LNCaP clone FGC (cell line): ENCODE results near the gene ZNF648.
"Not testable (repeated sequence)": the region's sequence is repeated elsewhere in the genome, so short reads cannot be mapped to it uniquely, and the experiment has no call there.

Source experiments
- DNase-seq: peaks from one replicate; pipeline ENCODE4 v3.0.0-alpha.2; 2011; ENCODE audit warnings: low read depth
- H3K4me3 ChIP-seq: 2 replicates; pipeline ENCODE4 v1.5.1; 2011; ENCODE audit warnings: mild to moderate bottlenecking, low read depth, low read length, control low read depth
- CTCF ChIP-seq: IDR thresholded peaks from 2 replicates; pipeline ENCODE4 v1.5.1; 2012; ENCODE audit warnings: mild to moderate bottlenecking; ENCODE audit not compliant: control insufficient read depth, insufficient read depth; ENCODE audit errors: extremely low read depth

Gene ZNF648

GRCh38 chr1:182098301-182098700 is 36.8 kb upstream of the ZNF648 start:
- TF ChIP-seq CTCF: no peak
- DNase-seq: no peak
- H3K4me3 ChIP-seq: no peak overlapping the region

GRCh38 chr1:182095946-182096345 is 34.4 kb upstream of the ZNF648 start:
- no peak for DNase-seq
- no peak for TF ChIP-seq CTCF

DNA sequence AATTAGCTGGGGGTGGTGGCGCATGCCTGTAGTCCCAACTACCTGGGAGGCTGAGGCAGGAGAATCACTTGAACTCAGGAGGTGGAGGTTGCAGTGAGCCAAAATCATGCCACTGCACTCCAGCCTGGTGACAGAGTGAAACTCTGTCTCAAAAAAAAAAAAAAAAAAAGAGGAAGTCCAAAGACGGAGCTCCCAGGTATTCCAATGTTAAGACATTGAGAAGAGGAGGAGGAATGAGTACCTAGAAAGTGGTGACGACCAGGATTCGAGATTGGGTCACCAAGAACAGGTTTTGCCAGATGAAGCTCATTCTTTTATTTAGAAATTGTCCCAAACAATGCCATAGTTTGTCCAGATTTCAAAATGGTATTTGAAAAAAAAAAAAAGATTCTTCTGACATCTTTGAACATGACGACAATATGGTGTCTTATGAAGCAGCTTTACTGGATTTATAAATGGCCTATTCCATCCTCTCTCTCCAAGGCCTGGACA is 33.0 kb upstream of the ZNF648 start:
- H3K4me3 ChIP-seq, DNase-seq: not testable (repeated sequence)

More at GRCh38 chr1:182095946-182096345, 34.4 kb upstream of the ZNF648 start:
- H3K4me3 ChIP-seq: no peak overlapping the region

DNA sequence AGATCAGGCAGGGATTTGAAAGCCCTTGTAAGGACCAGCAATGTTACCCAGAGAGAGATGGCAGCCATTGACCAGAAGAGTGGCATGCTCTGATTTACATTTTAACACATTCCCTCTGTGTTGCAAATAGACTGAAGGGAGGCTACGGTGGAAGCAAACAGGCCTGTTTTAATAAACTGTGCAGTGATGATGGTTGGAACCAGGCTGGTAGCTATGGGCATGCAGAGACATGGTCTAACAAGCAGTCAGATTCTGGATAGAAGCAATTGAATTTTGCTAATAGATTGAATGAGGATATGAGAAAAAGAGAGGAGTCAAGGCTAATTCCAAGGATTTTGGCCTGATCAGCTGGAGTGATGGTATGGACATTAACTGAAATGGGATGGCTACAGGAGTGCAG is 32.3 kb upstream of the ZNF648 start:
- TF ChIP-seq CTCF: no peak
- no peak for DNase-seq
- no peak overlapping the region for H3K4me3 ChIP-seq

- DNase-seq: no peak
- H3K4me3 ChIP-seq: no peak overlapping the region
- TF ChIP-seq CTCF: no peak
Measured at GRCh38 chr1:182092336-182092735, 30.8 kb upstream of the ZNF648 start.

DNA sequence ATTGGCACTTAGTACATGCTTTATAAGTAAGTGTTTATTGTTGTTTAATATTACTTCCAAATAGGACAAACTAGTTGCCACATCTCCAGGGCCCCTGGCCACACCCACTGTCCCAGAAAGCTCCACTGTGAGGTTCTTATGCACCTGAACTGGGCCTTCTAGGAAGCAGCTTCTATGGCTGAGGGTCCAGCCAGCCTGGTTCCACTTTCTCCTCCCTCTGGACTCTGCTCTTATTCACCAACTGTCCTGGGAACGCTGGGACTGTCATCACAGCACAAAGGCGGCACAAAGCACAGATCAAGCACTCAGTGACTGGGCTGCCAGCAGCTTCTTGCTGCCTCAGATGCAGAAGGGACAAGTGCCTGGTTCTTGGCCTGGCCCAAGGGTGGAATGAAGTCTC is 29.6 kb upstream of the ZNF648 start:
- no peak for DNase-seq
- TF ChIP-seq CTCF: no peak
- H3K4me3 ChIP-seq: no peak overlapping the region

GRCh38 chr1:182087719-182088350 is 26.3 kb upstream of the ZNF648 start:
- TF ChIP-seq CTCF: no peak
- no peak overlapping the region for H3K4me3 ChIP-seq
- no peak for DNase-seq
